Activated T-cell treated with anti-CD3 and anti-CD28 coated beads, Interleukin-2, amount 50 U/mL, for 72 hours (primary cell): ENCODE measurements around the gene AGAP6. TPM values are rescaled to one million over a fixed set of nuclear protein-coding genes. Genes with fewer than 3 reads are reported as not detected.
"Not testable (repeated sequence)": the region's sequence is repeated elsewhere in the genome, so short reads cannot be mapped to it uniquely, and the experiment has no call there.

ENCODE experiments used
- ATAC-seq, 2 donors: fragments of 150-1000 bp; cut with Tn5 transposase; replicated peaks in 1 of 2; 2 replicates each; pipeline ENCODE4 v1.10.0; 2021; ENCODE audit warnings: moderate library complexity in 2 of 2, mild to moderate bottlenecking in 1 of 2
- DNase-seq, 2 donors: peaks; one replicate each; pipeline ENCODE4 v3.0.0; 2021 to 2022; ENCODE audit warnings: mixed read lengths in 1 of 2
- H3K27ac Mint-ChIP-seq: one replicate; pipeline ENCODE4 v1.8.0; 2022; ENCODE audit warnings: mild to moderate bottlenecking, moderate library complexity, mixed read lengths
- H3K27me3 Mint-ChIP-seq: one replicate; pipeline ENCODE4 v1.8.0; 2022; ENCODE audit warnings: low read depth, mixed read lengths
- H3K36me3 Mint-ChIP-seq, 2 donors: one replicate each; pipeline ENCODE4 v1.8.0; 2022; ENCODE audit warnings: mixed read lengths in 2 of 2, mild to moderate bottlenecking in 1 of 2; ENCODE audit not compliant: insufficient read depth in 2 of 2
- H3K4me1 Mint-ChIP-seq: one replicate; pipeline ENCODE4 v1.8.0; 2022; ENCODE audit warnings: low read depth, mixed read lengths
- H3K4me3 Mint-ChIP-seq, 2 donors: one replicate each; pipeline ENCODE4 v1.8.0; 2022; ENCODE audit warnings: mild to moderate bottlenecking in 2 of 2, mixed read lengths in 2 of 2, moderate library complexity in 2 of 2
- H3K9me3 Mint-ChIP-seq, 2 donors: one replicate each; pipeline ENCODE4 v1.8.0; 2022; ENCODE audit warnings: mixed read lengths in 2 of 2
- total RNA-seq, 2 donors: library from RNA; stranded (reverse); gene quantifications; one replicate each; pipeline ENCODE4 v1.2.3, GENCODE V29; 2022

Gene AGAP6
- total RNA-seq = 10 to 100 TPM; 18.4 to 21.9 TPM

DNA sequence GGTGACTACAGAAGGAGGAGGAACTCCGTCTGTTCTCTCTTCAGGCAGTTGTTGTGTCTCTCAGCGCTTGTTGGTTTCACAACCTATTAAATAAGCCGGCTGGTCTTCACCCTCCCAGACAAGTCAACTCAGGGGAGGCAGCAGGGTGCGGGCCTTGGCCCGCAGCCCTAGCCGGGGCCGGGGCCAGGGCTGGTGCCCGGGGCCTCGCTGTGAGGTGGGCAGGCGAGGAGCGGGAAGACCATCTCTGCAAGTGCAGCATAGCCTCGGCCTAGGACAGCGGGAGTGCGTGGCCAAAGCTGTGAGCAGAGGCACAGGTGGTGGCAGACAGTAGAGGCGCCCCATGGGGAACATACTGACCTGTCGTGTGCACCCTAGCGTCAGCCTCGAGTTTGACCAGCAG is at the start of gene AGAP6:
TSS of gene AGAP6 (plus strand) at position 31 of the 400 bp plus-strand sequence. CDS start at position 341, 310 bp downstream.
- not testable (repeated sequence) for H3K27ac Mint-ChIP-seq, H3K9me3 Mint-ChIP-seq, H3K4me3 Mint-ChIP-seq, H3K4me1 Mint-ChIP-seq, H3K27me3 Mint-ChIP-seq, H3K36me3 Mint-ChIP-seq, DNase-seq, ATAC-seq

DNA sequence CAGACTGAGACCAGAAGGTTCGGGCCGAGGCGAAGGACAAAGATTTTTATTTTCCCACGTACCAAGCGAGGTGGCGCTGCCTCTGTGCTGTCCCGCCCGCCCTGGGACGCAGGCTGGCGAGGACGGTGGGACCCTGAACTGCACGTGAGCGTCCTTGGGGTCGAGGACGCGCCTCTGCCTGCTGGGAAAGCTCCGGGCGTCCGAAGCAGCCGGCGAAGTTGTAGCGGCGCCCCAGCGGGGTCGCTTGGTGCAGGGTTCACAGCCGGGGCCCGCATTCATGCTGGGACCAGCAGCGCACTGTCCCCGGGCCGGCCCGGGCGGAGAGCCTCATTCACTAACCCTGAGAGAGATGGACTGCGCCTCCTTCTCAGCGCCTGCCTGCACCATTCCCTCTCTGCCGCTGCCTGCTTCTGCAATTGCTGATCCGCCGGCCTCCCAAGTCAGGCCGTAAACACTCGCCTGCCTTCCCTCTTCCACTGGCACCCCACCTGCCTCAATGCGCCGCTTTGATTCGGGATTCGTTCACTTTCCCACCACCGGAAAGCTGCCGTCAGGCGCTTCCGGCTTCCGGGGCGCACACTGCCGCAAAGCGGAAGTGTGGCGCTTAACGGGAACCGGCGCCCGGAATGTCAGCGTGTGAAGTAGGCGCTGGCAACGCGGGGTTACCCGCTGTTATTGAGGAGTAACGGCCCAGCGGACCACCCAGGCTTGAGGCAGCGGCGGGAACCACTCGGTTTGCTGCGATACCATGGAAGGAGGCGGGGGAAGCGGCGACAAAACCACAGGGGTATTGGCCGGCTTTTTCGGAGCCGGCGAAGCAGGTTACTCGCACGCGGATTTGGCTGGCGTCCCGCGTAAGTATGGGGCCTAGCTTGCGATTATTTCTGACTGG is 46.5 kb upstream of the AGAP6 start, which contains the start of the genes PARG and TIMM23B:
TSS of gene PARG (minus strand) at position 581 of the 892 bp plus-strand sequence. CDS start at position 279, 302 bp downstream.
TSS of gene TIMM23B (plus strand) at position 607 of the 892 bp plus-strand sequence. CDS start at position 749, 142 bp downstream.
- peaks cover 24% of the 10 kb centered on the region for H3K4me1 Mint-ChIP-seq
- peaks cover 8 to 13% of the 10 kb centered on the region in 2 donors for H3K36me3 Mint-ChIP-seq
- peak within 1 kb of the TSS; percentile 96 for H3K27ac Mint-ChIP-seq
- H3K9me3 Mint-ChIP-seq, H3K27me3 Mint-ChIP-seq: not testable (repeated sequence)
- peak within 1 kb of the TSS; percentile 99 for H3K4me3 Mint-ChIP-seq
- peak; percentile 91 to 93 for ATAC-seq
- peak; percentile 83 for DNase-seq

DNA sequence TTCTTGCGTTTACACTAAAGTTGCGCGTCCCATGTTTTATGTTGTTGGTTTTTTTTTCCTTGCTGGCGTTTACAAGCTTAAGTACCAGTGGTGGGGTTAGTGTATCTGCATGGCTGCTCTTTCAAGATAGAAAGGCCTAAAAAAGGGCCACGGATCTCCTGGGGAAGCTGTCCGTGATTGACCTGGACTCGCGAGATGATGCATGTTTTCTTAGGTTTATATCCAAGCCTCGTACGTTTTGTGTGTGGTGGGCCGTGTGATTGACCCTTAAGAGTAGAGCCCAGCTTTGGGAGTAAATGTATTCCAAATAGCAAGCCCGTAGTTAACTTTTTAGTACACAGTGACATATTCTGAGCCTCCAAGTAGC is 45.9 kb upstream of the AGAP6 start:
- DNase-seq, H3K27me3 Mint-ChIP-seq, H3K9me3 Mint-ChIP-seq: not testable (repeated sequence)
- Mint-ChIP-seq H3K4me1 (peaks cover 23% of the 10 kb centered on the region), H3K36me3 (peaks cover 8 to 15% of the 10 kb centered on the region in 2 donors), H3K4me3 (peak overlapping the region; percentile 99), H3K27ac (peak overlapping the region; percentile 96)
- ATAC-seq = peak; percentile 16 to 18

DNA sequence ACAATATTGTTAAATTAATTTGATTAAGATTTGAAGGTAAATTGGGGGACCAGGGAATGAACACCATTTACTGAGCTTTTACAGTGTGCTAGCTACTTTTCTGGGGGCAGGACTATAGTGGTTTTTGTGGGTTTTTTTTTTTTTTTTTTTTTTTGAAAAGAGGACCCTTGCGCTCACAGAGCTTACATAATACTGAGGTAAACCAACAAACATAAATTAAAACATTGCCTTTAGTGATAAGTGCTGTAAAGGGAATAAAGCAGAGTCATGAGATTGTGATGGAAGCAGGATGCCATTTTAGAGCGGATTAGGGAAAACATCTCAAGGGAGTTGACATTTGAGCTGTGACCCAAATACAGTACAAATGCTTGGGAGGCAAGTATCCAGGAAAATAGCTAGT is 44.6 kb upstream of the AGAP6 start:
- ATAC-seq, DNase-seq, H3K9me3 Mint-ChIP-seq, H3K27me3 Mint-ChIP-seq: not testable (repeated sequence)
- Mint-ChIP-seq H3K36me3 (peaks cover 8 to 15% of the 10 kb centered on the region in 2 donors), H3K4me1 (peaks cover 23% of the 10 kb centered on the region), H3K4me3 (peak overlapping the region; percentile 99), H3K27ac (peak overlapping the region; percentile 96)

DNA sequence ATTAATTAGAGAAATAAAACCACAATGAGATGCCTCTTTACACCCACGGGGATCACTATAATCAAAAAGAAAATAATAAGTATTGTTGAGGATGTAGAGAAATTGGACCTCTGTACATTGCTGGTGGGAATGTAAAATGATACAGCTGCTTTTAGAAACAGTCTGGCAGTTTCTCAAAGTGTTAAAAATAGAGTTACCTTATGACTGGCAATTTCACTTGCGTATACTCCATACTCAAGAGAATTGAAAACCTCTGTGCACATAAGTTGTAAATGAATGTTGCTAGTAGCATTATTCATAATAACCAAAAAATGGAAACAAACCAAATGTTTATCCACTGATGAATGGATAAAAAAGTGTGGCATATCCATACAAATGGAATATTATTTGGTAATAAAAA is 40.1 kb upstream of the AGAP6 start:
- peak in 1 of 2 donors; percentile 45 for ATAC-seq

DNA sequence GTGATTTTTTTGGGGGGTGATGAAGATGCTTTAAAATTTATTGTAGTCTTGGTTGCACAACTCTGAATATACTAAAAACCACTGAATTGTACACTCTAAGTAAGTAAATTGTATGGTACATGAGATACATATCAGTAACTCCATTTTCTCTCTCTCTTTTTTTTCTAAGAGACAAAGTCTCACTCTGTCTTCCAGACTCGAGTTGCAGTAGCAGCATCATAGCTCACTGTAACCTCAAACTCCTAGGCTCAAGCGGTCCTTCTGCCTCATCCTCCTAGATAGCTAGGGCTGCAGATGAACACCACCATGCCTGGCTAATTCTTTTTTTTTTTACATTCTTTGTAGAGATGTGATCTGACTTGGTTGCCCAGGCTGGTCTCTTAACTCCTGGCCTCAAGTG is 39.5 kb upstream of the AGAP6 start:
- H3K9me3 Mint-ChIP-seq, DNase-seq, H3K27me3 Mint-ChIP-seq, H3K27ac Mint-ChIP-seq, H3K4me3 Mint-ChIP-seq, H3K36me3 Mint-ChIP-seq, H3K4me1 Mint-ChIP-seq: not testable (repeated sequence)
- peak in 1 of 2 donors; percentile 23 for ATAC-seq

More for the DNA sequence above, 40.1 kb upstream of the AGAP6 start:
- H3K27me3 Mint-ChIP-seq, DNase-seq, H3K9me3 Mint-ChIP-seq, H3K36me3 Mint-ChIP-seq, H3K4me3 Mint-ChIP-seq, H3K27ac Mint-ChIP-seq: not testable (repeated sequence)
- peaks cover 12% of the 10 kb centered on the region for H3K4me1 Mint-ChIP-seq

DNA sequence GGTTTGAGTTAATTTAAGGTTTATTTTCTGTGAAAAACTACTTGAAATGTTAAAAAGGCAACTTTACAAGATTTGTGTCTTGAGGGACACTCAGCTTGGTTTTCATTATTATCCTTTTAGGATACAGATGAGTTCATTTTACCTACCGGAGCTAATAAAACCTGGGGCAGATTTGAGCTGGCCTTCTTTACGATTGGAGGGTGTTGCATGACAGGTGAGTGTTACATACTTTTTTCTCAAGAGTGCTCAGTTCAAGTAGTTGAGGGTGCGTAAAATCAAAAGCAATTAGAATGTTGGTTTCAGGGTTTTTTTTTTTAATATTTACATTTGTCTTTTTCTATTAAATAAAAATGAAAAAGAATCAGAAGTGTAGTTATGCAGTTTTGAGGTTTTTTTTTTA is 36.2 kb upstream of the AGAP6 start:
- not testable (repeated sequence) for H3K9me3 Mint-ChIP-seq, H3K4me3 Mint-ChIP-seq, DNase-seq, H3K36me3 Mint-ChIP-seq, H3K4me1 Mint-ChIP-seq, H3K27ac Mint-ChIP-seq, ATAC-seq, H3K27me3 Mint-ChIP-seq

DNA sequence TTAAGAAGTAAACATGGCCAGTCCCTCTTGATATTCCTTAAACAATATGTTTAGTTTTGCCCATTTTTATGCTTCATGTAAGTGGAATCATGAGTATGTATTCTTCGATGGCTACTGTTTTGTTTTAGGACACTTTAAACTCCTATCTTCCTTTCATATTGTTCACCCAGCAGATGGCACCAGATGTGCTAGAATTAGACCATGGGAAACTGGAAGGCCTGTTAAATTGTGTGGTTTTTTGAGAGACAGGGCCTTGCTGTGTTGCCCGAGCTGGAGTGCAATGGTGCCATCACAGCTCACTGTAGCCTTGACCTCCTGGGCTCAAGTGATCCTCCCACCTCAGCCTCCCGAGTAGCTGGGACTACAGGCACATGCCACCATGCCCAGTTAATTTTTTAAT is 35.1 kb upstream of the AGAP6 start:
- H3K4me1 Mint-ChIP-seq, H3K36me3 Mint-ChIP-seq, ATAC-seq, H3K4me3 Mint-ChIP-seq, H3K27me3 Mint-ChIP-seq, H3K9me3 Mint-ChIP-seq, DNase-seq: not testable (repeated sequence)
- H3K27ac Mint-ChIP-seq = peak overlapping the region; percentile 42

DNA sequence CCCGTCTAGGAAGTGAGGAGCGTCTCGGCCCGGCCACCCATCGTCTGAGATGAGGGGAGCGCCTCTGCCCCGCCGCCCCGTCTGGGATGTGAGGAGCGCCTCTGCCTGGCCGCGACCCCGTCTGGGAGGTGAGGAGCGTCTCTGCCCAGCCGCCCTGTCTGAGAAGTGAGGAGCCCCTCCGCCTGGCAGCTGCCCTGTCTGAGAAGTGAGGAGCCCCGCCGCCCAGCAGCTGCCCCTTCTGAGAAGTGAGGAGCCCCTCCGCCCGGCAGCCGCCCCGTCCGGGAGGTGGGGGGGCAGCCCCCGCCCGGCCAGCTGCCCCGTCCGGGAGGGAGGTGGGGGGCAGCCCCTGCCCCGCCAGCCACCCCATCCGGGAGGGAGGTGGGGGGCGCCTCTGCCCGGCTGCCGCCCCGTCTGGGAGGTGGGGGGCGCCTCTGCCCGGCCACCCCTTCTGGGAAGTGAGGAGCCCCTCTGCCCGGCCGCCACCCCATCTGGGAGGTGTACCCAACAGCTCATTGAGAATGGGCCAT is 17.8 kb upstream of the AGAP6 start:
- H3K36me3 Mint-ChIP-seq, H3K4me3 Mint-ChIP-seq, H3K9me3 Mint-ChIP-seq, H3K27ac Mint-ChIP-seq, H3K27me3 Mint-ChIP-seq, H3K4me1 Mint-ChIP-seq, ATAC-seq, DNase-seq: not testable (repeated sequence)

DNA sequence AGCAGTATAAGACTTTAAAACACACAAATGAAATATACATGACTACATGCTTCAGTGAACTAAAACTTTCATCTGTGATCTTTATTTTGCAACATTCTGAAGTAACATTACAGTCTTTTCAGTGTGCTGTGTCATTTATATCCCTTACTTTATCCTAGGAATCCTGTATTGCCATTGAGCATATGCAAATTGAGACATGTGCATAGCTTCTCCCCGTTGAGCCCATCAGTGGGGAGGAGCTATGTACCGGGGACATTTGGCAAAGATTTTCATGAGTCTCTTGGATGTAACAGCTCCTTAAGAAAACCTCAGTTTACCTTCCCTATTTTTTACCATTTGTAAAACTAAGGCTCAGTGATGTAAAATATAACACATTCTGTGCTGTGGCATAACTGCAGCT is 16.7 kb upstream of the AGAP6 start:
- not testable (repeated sequence) for H3K27me3 Mint-ChIP-seq, H3K4me3 Mint-ChIP-seq, ATAC-seq, H3K4me1 Mint-ChIP-seq, H3K36me3 Mint-ChIP-seq, H3K9me3 Mint-ChIP-seq, DNase-seq, H3K27ac Mint-ChIP-seq

DNA sequence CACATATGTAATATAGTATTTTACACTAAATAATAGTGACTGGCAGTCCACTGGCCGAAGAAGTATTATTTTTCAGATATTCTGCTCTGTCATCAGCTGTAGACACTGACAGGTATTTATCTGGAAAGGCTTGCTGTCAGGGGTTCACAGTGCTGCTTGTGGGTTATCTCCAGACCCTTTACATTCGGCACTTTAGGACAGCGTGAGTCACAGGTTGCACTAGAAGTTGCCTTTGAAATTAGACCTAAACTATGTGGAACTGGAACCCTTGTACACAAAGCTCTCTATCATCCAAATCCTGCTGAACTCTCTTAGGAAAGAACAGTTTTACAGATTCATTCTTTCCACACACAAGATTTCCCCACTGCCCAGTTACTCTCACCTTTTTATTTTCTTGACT is 16.1 kb upstream of the AGAP6 start:
- H3K36me3 Mint-ChIP-seq, ATAC-seq, H3K4me1 Mint-ChIP-seq, H3K27ac Mint-ChIP-seq, H3K9me3 Mint-ChIP-seq, H3K27me3 Mint-ChIP-seq, H3K4me3 Mint-ChIP-seq, DNase-seq: not testable (repeated sequence)

DNA sequence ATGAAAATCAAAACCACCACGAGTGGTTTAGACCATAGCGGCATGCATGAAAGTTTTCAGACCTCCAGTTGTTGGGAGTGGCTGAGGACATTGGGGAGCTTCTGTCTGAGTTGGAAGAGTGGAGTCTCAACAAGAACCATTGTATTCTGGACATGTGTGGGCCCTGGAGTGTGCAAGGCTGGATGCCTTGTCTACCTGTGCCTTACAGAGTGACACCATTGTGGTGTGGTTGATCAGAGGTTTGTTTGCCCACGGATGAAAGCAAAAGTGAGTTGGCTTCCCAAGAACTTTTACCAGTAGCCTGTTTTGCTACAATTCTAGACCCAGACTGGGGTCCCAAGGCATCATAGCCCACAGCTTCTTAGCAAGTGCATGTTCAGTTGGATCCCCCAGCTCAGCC is 10.4 kb upstream of the AGAP6 start:
- not testable (repeated sequence) for H3K4me3 Mint-ChIP-seq, H3K27me3 Mint-ChIP-seq, DNase-seq, H3K36me3 Mint-ChIP-seq, H3K4me1 Mint-ChIP-seq, ATAC-seq, H3K27ac Mint-ChIP-seq, H3K9me3 Mint-ChIP-seq

DNA sequence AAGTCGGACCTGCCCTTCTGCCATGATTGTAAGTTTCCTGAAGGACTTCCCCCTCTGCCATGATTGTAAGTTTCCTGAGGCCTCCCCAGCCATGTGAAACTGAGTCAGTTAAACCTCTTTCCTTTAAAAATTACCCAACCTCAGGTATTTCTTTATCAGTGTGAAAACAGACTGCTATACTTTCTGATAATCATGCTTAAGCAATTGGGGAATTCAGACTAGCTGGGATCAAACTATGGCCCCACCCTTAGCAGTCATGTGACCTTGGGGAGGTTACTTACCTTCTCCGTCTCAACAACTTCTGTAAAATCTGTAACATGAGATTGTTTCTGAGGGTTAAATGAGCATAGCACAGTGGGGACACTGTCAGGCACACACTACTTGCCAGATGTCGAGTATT is 999 bp upstream of the AGAP6 start:
- not testable (repeated sequence) for DNase-seq, H3K27me3 Mint-ChIP-seq, ATAC-seq, H3K27ac Mint-ChIP-seq, H3K9me3 Mint-ChIP-seq, H3K36me3 Mint-ChIP-seq, H3K4me3 Mint-ChIP-seq, H3K4me1 Mint-ChIP-seq
